Heart left ventricle (tissue), 16 donors: ENCODE results near the gene GRAMD4. TPM values are rescaled to one million over a fixed set of nuclear protein-coding genes. Genes with fewer than 3 reads are reported as not detected.

Experiments
- ATAC-seq, 4 donors: fragments of 200-7000 bp; cut with Tn5 transposase; one replicate each; pipeline ENCODE4 v1.9.1; 2020 to 2022; ENCODE audit warnings: moderate library complexity in 4 of 4, mild to moderate bottlenecking in 3 of 4, moderate number of reproducible peaks in 1 of 4
- DNase-seq, 5 donors: peaks; one replicate each; pipeline ENCODE4 v3.0.0-alpha.2; 2020
- H3K27ac ChIP-seq, 12 donors: fragments of 200-600 bp; sonication (generic) in 4 of 12; one replicate each; pipeline versions ENCODE4 v1.5.0 to v1.8.0; 2016 to 2022; ENCODE audit warnings: mild to moderate bottlenecking in 2 of 12
- H3K27me3 ChIP-seq, 9 donors: fragments of 200-600 bp; sonication (generic) in 2 of 9; one replicate each; pipeline versions ENCODE4 v1.5.1 to v1.8.0; 2016 to 2022; ENCODE audit warnings: mild to moderate bottlenecking in 3 of 9
- H3K36me3 ChIP-seq, 9 donors: fragments of 200-600 bp; sonication (generic) in 2 of 9; one replicate each; pipeline versions ENCODE4 v1.5.0 to v1.8.0; 2018 to 2022; ENCODE audit warnings: mild to moderate bottlenecking in 2 of 9
- H3K4me1 ChIP-seq, 12 donors: fragments of 200-600 bp; sonication (generic) in 4 of 12; one replicate each; pipeline versions ENCODE4 v1.5.0 to v1.8.0; 2016 to 2022; ENCODE audit warnings: mild to moderate bottlenecking in 3 of 12
- H3K4me3 ChIP-seq, 12 donors: fragments of 200-600 bp; sonication (generic) in 4 of 12; one replicate each; pipeline versions ENCODE4 v1.5.0 to v1.8.0; 2017 to 2022; ENCODE audit warnings: mild to moderate bottlenecking in 9 of 12, moderate library complexity in 4 of 12
- H3K9me3 ChIP-seq, 12 donors: fragments of 200-600 bp; sonication (generic) in 4 of 12; one replicate each; pipeline versions ENCODE4 v1.5.0 to v1.8.0; 2016 to 2022; ENCODE audit warnings: mild to moderate bottlenecking in 1 of 12
- CTCF ChIP-seq, 12 donors: fragments of 200-600 bp; sonication (generic) in 4 of 12; IDR thresholded peaks; one replicate each; pipeline versions ENCODE4 v1.5.0 to v1.8.0; 2018 to 2022; ENCODE audit warnings: antibody characterized with exemption in 12 of 12, mild to moderate bottlenecking in 5 of 12
- POLR2A ChIP-seq, 2 donors: fragments of 450-650 bp; IDR thresholded peaks; one replicate each; pipeline ENCODE4 v1.6.1; 2017; ENCODE audit warnings: antibody characterized with exemption in 2 of 2, mild to moderate bottlenecking in 2 of 2, moderate library complexity in 2 of 2
- WGBS, 4 donors: extraction: QIAGEN DNeasy Blood & Tissue Kit in 2 of 4; methylation state at CpG; one replicate each; pipeline versions ENCODE4 v1.1.5 to v1.1.7; 2013 to 2018; 5-methylcytosine and 5-hydroxymethylcytosine counted together
- intact Hi-C, 10 donors: fragments of 100-400 bp; cut with DNase I; formaldehyde crosslinking; loops; one replicate each; pipeline versions ENCODE4 v1.11.1 to v1.14.2; 2022
- polyA plus RNA-seq, 2 donors: library from polyadenylated mRNA; stranded (reverse); fragments of 200-250 nt; gene quantifications; one replicate each; pipeline ENCODE4 v1.2.3, GENCODE V29; 2013
- total RNA-seq, 9 donors: library from RNA; depleted of rRNA in 2 of 9; stranded (reverse); fragments of >200 nt in 2 of 9; fragmentation: NEBNext Ultra II Directional in 3 of 9; extraction: Animal tissue kit (Norgen Biotek cat#: 25700) in 3 of 9; gene quantifications; one replicate each; pipeline versions ENCODE4 v1.1.0 to v1.2.4, GENCODE V29; 2016 to 2023
- donor health status: ischemic (EF 13 %, LVEDD 7.1; RV severe dilation, severe dysfunction).
- donor health status: healthy with polysubstance abuse.
- donor health status: DM: no; HTN: yes; CAD: no.
- donor health status: DM: no; HTN: no; CAD: no.
- donor health status: ischemic (EF 25% LVEDD 6.9; RV normal size, moderate dysfunction).
- donor health status: ischemic (EF 25% LVEDD 5.7; RV mildly dilated, moderate dysfunction).
- donor health status: healthy.
- donor health status: DM: yes; HTN: yes; CAD: no.
- donor health status: ischemic (EF 35%, LVEDD 5.7; RV mildly dilated, moderate dysfunction).
- donor health status: nonischemic (EF 11% LVEDD 7.7; RV severe dilation, severe dysfunction).
- donor health status: DM: yes; HTN: yes; CAD: no.
- donor health status: PGD.
- donor health status: ischemic (EF 29% LVEDD 5.4; RV normal size, mild dysfunction).
- donor health status: nonischemic (EF 23%, LVEDD 6.1; RV moderate dilation, normal function).

Gene GRAMD4
- total and polyA plus RNA-seq, 11 donors: 22.4 to 122 (median 63.1) TPM

GRCh38 chr22:46612904-46613605, 7.1 kb upstream of the GRAMD4 start:
- Histone ChIP-seq H3K36me3 (no peaks in the 10 kb centered on the region), H3K4me3 (peak overlapping the region in 1 of 12 donors; percentile 37), H3K4me1 (peaks cover 20 to 57% (median 35%) of the 10 kb centered on the region in 12 donors), H3K27me3 (no peaks in the 10 kb centered on the region), H3K9me3 (no peaks in the 10 kb centered on the region), H3K27ac (peak overlapping the region in 10 of 12 donors; percentile 16 to 68 (median 56))
- TF ChIP-seq POLR2A (IDR thresholded peaks at IDR 0.05) (no peak), CTCF (IDR thresholded peaks at IDR 0.05) (no peak)
- 31 to 36% (median 33%) methylated on average over 11 to 23 of the region's 23 CpGs for WGBS, 4 donors
- peak; percentile 35 to 75 (median 60) for ATAC-seq
- intact Hi-C loops: no loop called here
- DNase-seq: peak in 2 of 5 donors; percentile 61 to 76

- peak overlapping the region in 10 of 12 donors; percentile 16 to 68 (median 56) for H3K27ac ChIP-seq
- no peaks in the 10 kb centered on the region for H3K36me3 ChIP-seq
- no peaks in the 10 kb centered on the region for H3K27me3 ChIP-seq
- H3K9me3 ChIP-seq: no peaks in the 10 kb centered on the region
- intact Hi-C loops: no loop called here
- TF ChIP-seq POLR2A (IDR thresholded peaks at IDR 0.05): no peak
- TF ChIP-seq CTCF (IDR thresholded peaks at IDR 0.05): no peak
- DNase-seq (peak in 1 of 5 donors; percentile 72), ATAC-seq (peak in 3 of 4 donors; percentile 13 to 49 (median 17))
- 54 to 74% (median 63%) methylated on average over 10 to 13 of the region's 13 CpGs for WGBS, 4 donors
- peak overlapping the region in 1 of 12 donors; percentile 37 for H3K4me3 ChIP-seq
- peaks cover 20 to 62% (median 40%) of the 10 kb centered on the region in 12 donors for H3K4me1 ChIP-seq
These were observed 6.6 kb upstream of the GRAMD4 start for GRCh38 chr22:46613606-46614021.

- Histone ChIP-seq H3K27me3 (no peaks in the 10 kb centered on the region), H3K4me1 (peaks cover 20 to 69% (median 47%) of the 10 kb centered on the region in 12 donors), H3K27ac (peak overlapping the region in 3 of 12 donors; percentile 16 to 68 (median 67)), H3K36me3 (no peaks in the 10 kb centered on the region), H3K4me3 (peak overlapping the region in 2 of 12 donors; percentile 1 to 37), H3K9me3 (no peaks in the 10 kb centered on the region)
- WGBS, 4 donors: 77 to 87% (median 83%) methylated on average over 31 of the region's 31 CpGs
- no peak for ATAC-seq
- intact Hi-C loops: no loop called here
- no peak for TF ChIP-seq CTCF (IDR thresholded peaks at IDR 0.05)
- TF ChIP-seq POLR2A (IDR thresholded peaks at IDR 0.05): no peak
- peak in 1 of 5 donors; percentile 60 for DNase-seq
These were observed 5.9 kb upstream of the GRAMD4 start for GRCh38 chr22:46614025-46614931.
